ENCODE measurements around the gene PRKCE.
A peak's percentile ranks its signal among the peaks of the same experiment; 100 is the strongest.

Gene PRKCE

GRCh38 chr2:45729753-45730512 is 78.5 kb downstream of the PRKCE start:
- peak; percentile 85 for DNase-seq

- DNase-seq = no peak
Measured at GRCh38 chr2:45731141-45731540, 79.7 kb downstream of the PRKCE start.

GRCh38 chr2:45732436-45732835 is 81.0 kb downstream of the PRKCE start:
- DNase-seq = no peak

- no peak for DNase-seq
Measured at GRCh38 chr2:45732946-45733345, 81.5 kb downstream of the PRKCE start.

- DNase-seq = no peak
Measured at GRCh38 chr2:45734336-45734735, 82.9 kb downstream of the PRKCE start.

GRCh38 chr2:45734952-45735351 is 83.5 kb downstream of the PRKCE start:
- peak; percentile 37 for DNase-seq

GRCh38 chr2:45736757-45737704 is 85.6 kb downstream of the PRKCE start:
- no peak for DNase-seq

- no peak for DNase-seq
Measured at GRCh38 chr2:45739796-45740485, 88.5 kb downstream of the PRKCE start.

- no peak for DNase-seq
Measured at GRCh38 chr2:45741161-45741850, 89.8 kb downstream of the PRKCE start.

- DNase-seq = no peak
Measured at GRCh38 chr2:45743531-45744396, 92.3 kb downstream of the PRKCE start.

- DNase-seq = no peak
Measured at GRCh38 chr2:45745231-45745630, 93.8 kb downstream of the PRKCE start.

- DNase-seq = no peak
Measured at GRCh38 chr2:45746888-45747287, 95.4 kb downstream of the PRKCE start.

GRCh38 chr2:45747363-45747762 is 95.9 kb downstream of the PRKCE start:
- DNase-seq = no peak

- peak; percentile 9 for DNase-seq
Measured at GRCh38 chr2:45748239-45748638, 96.8 kb downstream of the PRKCE start.

- no peak for DNase-seq
Measured at GRCh38 chr2:45750001-45750400, 98.5 kb downstream of the PRKCE start.

- DNase-seq = peak; percentile 44
Measured at GRCh38 chr2:45750484-45750883, 99.0 kb downstream of the PRKCE start.

GRCh38 chr2:45753381-45753780 is 101.9 kb downstream of the PRKCE start:
- DNase-seq = no peak

- no peak for DNase-seq
Measured at GRCh38 chr2:45754131-45755010, 102.9 kb downstream of the PRKCE start.

GRCh38 chr2:45755585-45756335 is 104.3 kb downstream of the PRKCE start:
- DNase-seq = no peak

- DNase-seq = no peak
Measured at GRCh38 chr2:45758018-45758417, 106.5 kb downstream of the PRKCE start.

All from inflammatory macrophage treated with lipopolysaccharide for 4 hours (primary cell).